ENCODE results near the gene SLC26A4.

The SLC26A4 gene

GRCh38 chr7:107697321-107698049 is 36.9 kb downstream of the SLC26A4 start:
- TF ChIP-seq CTCF (IDR thresholded peaks at IDR 0.05; ENCODE audit: low read depth, low read length, missing control alignments), result no peak
- no peak for DNase-seq (ENCODE audit: extremely low read depth, low read depth)
- no peak overlapping the region for H3K4me3 ChIP-seq (replicated peaks; ENCODE audit: low read depth, low read length)

GRCh38 chr7:107700570-107700969 is 39.9 kb downstream of the SLC26A4 start:
- no peak overlapping the region for H3K4me3 ChIP-seq (replicated peaks; ENCODE audit: low read depth, low read length)
- TF ChIP-seq CTCF (IDR thresholded peaks at IDR 0.05; ENCODE audit: low read depth, low read length, missing control alignments), result no peak
- DNase-seq (ENCODE audit: extremely low read depth, low read depth), result no peak

GRCh38 chr7:107701191-107701590 is 40.6 kb downstream of the SLC26A4 start:
- H3K4me3 ChIP-seq (replicated peaks; ENCODE audit: low read depth, low read length), result no peak overlapping the region
- DNase-seq (ENCODE audit: extremely low read depth, low read depth), result no peak
- no peak for TF ChIP-seq CTCF (IDR thresholded peaks at IDR 0.05; ENCODE audit: low read depth, low read length, missing control alignments)

- DNase-seq (ENCODE audit: extremely low read depth, low read depth), result no peak
- no peak overlapping the region for H3K4me3 ChIP-seq (replicated peaks; ENCODE audit: low read depth, low read length)
- TF ChIP-seq CTCF (IDR thresholded peaks at IDR 0.05; ENCODE audit: low read depth, low read length, missing control alignments), result no peak
These were observed 42.6 kb downstream of the SLC26A4 start for GRCh38 chr7:107703219-107703618.

GRCh38 chr7:107703872-107704271 is 43.2 kb downstream of the SLC26A4 start:
- H3K4me3 ChIP-seq (replicated peaks; ENCODE audit: low read depth, low read length), result no peak overlapping the region
- DNase-seq (ENCODE audit: extremely low read depth, low read depth), result no peak
- no peak for TF ChIP-seq CTCF (IDR thresholded peaks at IDR 0.05; ENCODE audit: low read depth, low read length, missing control alignments)

- DNase-seq (ENCODE audit: extremely low read depth, low read depth), result no peak
- H3K4me3 ChIP-seq (replicated peaks; ENCODE audit: low read depth, low read length), result no peak overlapping the region
- no peak for TF ChIP-seq CTCF (IDR thresholded peaks at IDR 0.05; ENCODE audit: low read depth, low read length, missing control alignments)
These were observed 48.3 kb downstream of the SLC26A4 start for GRCh38 chr7:107708956-107709355.

GRCh38 chr7:107711301-107711700 is 50.7 kb downstream of the SLC26A4 start:
- no peak for TF ChIP-seq CTCF (IDR thresholded peaks at IDR 0.05; ENCODE audit: low read depth, low read length, missing control alignments)
- H3K4me3 ChIP-seq (replicated peaks; ENCODE audit: low read depth, low read length), result no peak overlapping the region
- DNase-seq (ENCODE audit: extremely low read depth, low read depth), result no peak
